Adrenal gland (tissue), 12 donors: ENCODE results near the gene H2AZ2. TPM values are rescaled to one million over a fixed set of nuclear protein-coding genes. Genes with fewer than 3 reads are reported as not detected.
"Not testable (repeated sequence)": the region's sequence is repeated elsewhere in the genome, so short reads cannot be mapped to it uniquely, and the experiment has no call there.

Experiments
- DNase-seq, 7 donors: peaks; one replicate each; pipeline ENCODE4 v3.0.0-alpha.2; 2019 to 2020
- H3K27ac ChIP-seq, 5 donors: fragments of 200-600 bp; sonication (generic) in 4 of 5; 1 replicate in 3 of 5; 2 replicates in 2 of 5; pipeline versions ENCODE4 v1.5.1 to v1.8.0; 2016 to 2020; ENCODE audit warnings: mild to moderate bottlenecking in 1 of 5
- H3K27me3 ChIP-seq: fragments of 200-600 bp; 2 replicates; pipeline ENCODE4 v1.8.0; 2021
- H3K36me3 ChIP-seq, 2 donors: fragments of 200-600 bp; replicated peaks in 1 of 2; 1 replicate in 1 of 2; 2 replicates in 1 of 2; pipeline versions ENCODE4 v1.5.1 to v1.8.0; 2018 to 2022
- H3K4me1 ChIP-seq, 2 donors: fragments of 200-600 bp; replicated peaks in 1 of 2; 1 replicate in 1 of 2; 2 replicates in 1 of 2; pipeline versions ENCODE4 v1.5.1 to v1.8.0; 2018 to 2021
- H3K4me3 ChIP-seq, 4 donors: fragments of 200-600 bp; sonication (generic) in 3 of 4; one replicate each; pipeline ENCODE4 v1.5.1; 2016 to 2018
- H3K9me3 ChIP-seq, 3 donors: fragments of 200-600 bp; sonication (generic) in 1 of 3; replicated peaks in 1 of 3; 1 replicate in 2 of 3; 2 replicates in 1 of 3; pipeline versions ENCODE4 v1.5.1 to v1.8.0; 2016 to 2021
- CTCF ChIP-seq, 6 experiments: fragments of 450-650 bp in 4 of 6; fragments of 200-600 bp in 2 of 6; sonication (generic) in 1 of 6; IDR thresholded peaks; 1 replicate in 5 of 6; 2 replicates in 1 of 6; pipeline versions ENCODE4 v1.5.1 to v1.8.0; 2016 to 2021; ENCODE audit warnings: antibody characterized with exemption in 6 of 6, mild to moderate bottlenecking in 2 of 6, moderate library complexity in 1 of 6
- POLR2A ChIP-seq, 2 donors: fragments of 450-650 bp; IDR thresholded peaks; one replicate each; pipeline ENCODE4 v1.6.1; 2017; ENCODE audit warnings: antibody characterized with exemption in 2 of 2, mild to moderate bottlenecking in 2 of 2, moderate library complexity in 1 of 2
- WGBS, 4 donors: extraction: QIAGEN DNeasy Blood & Tissue Kit in 2 of 4; methylation state at CpG; one replicate each; pipeline versions ENCODE4 v1.1.5 to v1.1.7; 2013 to 2017; 5-methylcytosine and 5-hydroxymethylcytosine counted together
- intact Hi-C, 2 donors: fragments of 100-400 bp; cut with DNase I; formaldehyde crosslinking; loops; one replicate each; pipeline versions ENCODE4 v1.14.1 to v1.15.0; 2022 to 2023
- polyA plus RNA-seq, 3 donors: library from polyadenylated mRNA; stranded (reverse); fragments of 200-250 nt in 2 of 3; fragments of 350-450 nt in 1 of 3; fragmentation: Illumina TruSeq in 1 of 3; extraction: RNeasy Lipid Tissue Mini Kit (QIAGEN cat#74804) in 1 of 3; gene quantifications; one replicate each; pipeline ENCODE4 v1.2.3, GENCODE V29; 2013 to 2014
- total RNA-seq, 9 donors: library from RNA; depleted of rRNA in 4 of 9; stranded (reverse); fragments of >200 nt in 4 of 9; fragments of 120-200 nt in 1 of 9; fragmentation: NEBNext Ultra II Directional in 1 of 9; extraction: Animal tissue kit (Norgen Biotek cat#: 25700) in 1 of 9; gene quantifications; one replicate each; pipeline versions ENCODE4 v1.1.0 to v1.2.4, GENCODE V29; 2013 to 2023
- donor health status: healthy with polysubstance abuse.
- donor health status: Bipolar disorder and iron deficiency.
- donor health status: DM: yes; HTN: yes; CAD: no.
- donor health status: DM: no; HTN: no; CAD: no.
- donor health status: DM: no; HTN: no; CAD: no.
- donor health status: DM: yes; HTN: yes; CAD: no.

H2AZ2 gene
- total and polyA plus RNA-seq, 12 donors: 62.7 to 158 (median 111) TPM

DNA sequence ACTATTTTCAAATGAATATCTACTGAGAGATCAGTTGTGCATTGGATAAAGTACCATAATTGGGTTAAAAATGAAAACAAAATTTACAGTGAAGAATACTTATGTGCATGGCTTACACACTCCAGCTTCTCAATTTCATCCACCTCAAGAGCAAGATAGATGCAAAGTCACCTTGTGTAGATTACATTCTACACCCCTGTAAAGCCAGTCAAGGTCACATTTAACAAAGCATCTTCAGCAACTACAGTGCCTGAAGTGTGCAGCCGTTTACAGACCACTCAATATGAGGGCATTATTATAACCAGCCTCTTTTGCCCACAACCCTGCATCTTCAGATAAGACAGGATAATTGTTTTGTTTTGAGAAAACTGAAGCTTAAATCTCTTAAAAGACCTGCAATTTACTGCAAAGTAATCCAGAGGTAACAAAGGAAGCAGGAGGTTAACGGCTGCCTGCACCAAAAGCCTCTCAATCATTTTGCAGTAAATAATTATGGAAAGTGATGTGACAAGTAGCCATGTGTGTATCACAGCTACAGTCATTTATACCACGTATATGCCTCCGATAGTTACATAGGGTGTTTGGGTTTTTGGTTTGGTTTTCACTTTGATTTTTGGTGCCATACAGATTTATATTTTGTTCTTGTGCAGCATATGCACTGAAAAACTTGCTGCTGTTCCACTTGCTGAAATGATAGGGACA, 32.6 kb upstream of the H2AZ2 start:
- intact Hi-C loops: no loop called here
- no peak for DNase-seq
- peak overlapping the region in 1 of 4 donors; percentile 26 for H3K4me3 ChIP-seq
- peak overlapping the region in 1 of 5 donors; percentile 38 for H3K27ac ChIP-seq
- no peaks in the 10 kb centered on the region for H3K9me3 ChIP-seq
- no peaks in the 10 kb centered on the region for H3K27me3 ChIP-seq
- TF ChIP-seq CTCF (IDR thresholded peaks at IDR 0.05) (no peak), POLR2A (IDR thresholded peaks at IDR 0.05) (no peak)
- WGBS, 4 donors: 25 to 39% (median 30%) methylated on average over 4 of the region's 4 CpGs
- peaks cover 25 to 62% of the 10 kb centered on the region in 2 donors for H3K4me1 ChIP-seq
- H3K36me3 ChIP-seq: no peaks in the 10 kb centered on the region

- H3K27ac ChIP-seq: no peak overlapping the region
- TF ChIP-seq CTCF (IDR thresholded peaks at IDR 0.05) (no peak), POLR2A (IDR thresholded peaks at IDR 0.05) (no peak)
- no peak overlapping the region for H3K4me3 ChIP-seq
- no peaks in the 10 kb centered on the region for H3K27me3 ChIP-seq
- 82 to 96% (median 86%) methylated on average over 4 of the region's 4 CpGs for WGBS, 4 donors
- H3K4me1 ChIP-seq: peaks cover 15 to 29% of the 10 kb centered on the region in 2 donors
- DNase-seq: no peak
- H3K9me3 ChIP-seq: no peaks in the 10 kb centered on the region
- H3K36me3 ChIP-seq: no peaks in the 10 kb centered on the region
- intact Hi-C loops: no loop called here
Measured at GRCh38 chr7:44876393-44876792, 28.5 kb upstream of the H2AZ2 start.

DNA sequence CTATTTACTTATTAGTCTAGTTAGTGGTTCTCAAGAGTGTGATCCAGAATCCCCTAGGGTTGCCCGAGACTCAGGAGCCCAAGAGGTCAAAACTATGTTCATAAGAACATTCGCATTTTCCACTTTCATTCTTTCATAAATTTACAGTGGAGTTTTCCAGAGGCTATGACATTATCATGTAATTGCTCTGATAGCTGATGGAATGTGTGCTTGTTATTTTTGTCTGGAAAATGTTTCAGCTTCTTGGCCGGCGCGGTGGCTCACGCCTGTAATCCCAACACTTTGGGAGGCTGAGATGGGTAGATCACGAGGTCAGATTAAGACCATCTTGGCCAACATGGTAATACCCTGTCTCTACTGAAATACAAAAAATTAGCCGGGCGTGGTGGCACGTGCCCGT, 27.4 kb upstream of the H2AZ2 start:
- 89 to 93% (median 92%) methylated on average over 11 of the region's 11 CpGs for WGBS, 4 donors
- Histone ChIP-seq H3K4me1 (peaks cover 10 to 17% of the 10 kb centered on the region in 2 donors), H3K27ac (no peak overlapping the region), H3K9me3 (no peaks in the 10 kb centered on the region), H3K4me3 (no peak overlapping the region), H3K36me3 (no peaks in the 10 kb centered on the region), H3K27me3 (no peaks in the 10 kb centered on the region)
- intact Hi-C loops: no loop called here
- TF ChIP-seq POLR2A (IDR thresholded peaks at IDR 0.05) (no peak), CTCF (IDR thresholded peaks at IDR 0.05) (no peak)
- no peak for DNase-seq

GRCh38 chr7:44872787-44873186, 24.9 kb upstream of the H2AZ2 start:
- H3K36me3 ChIP-seq: no peaks in the 10 kb centered on the region
- H3K27me3 ChIP-seq: no peaks in the 10 kb centered on the region
- H3K4me3 ChIP-seq: no peak overlapping the region
- peaks cover 0 to 3% of the 10 kb centered on the region in 2 donors for H3K4me1 ChIP-seq
- DNase-seq: no peak
- no peaks in the 10 kb centered on the region for H3K9me3 ChIP-seq
- TF ChIP-seq CTCF (IDR thresholded peaks at IDR 0.05): no peak
- TF ChIP-seq POLR2A (IDR thresholded peaks at IDR 0.05): no peak
- 93 to 100% (median 98%) methylated on average over 1 of the region's 1 CpG for WGBS, 4 donors
- intact Hi-C loops: no loop called here
- no peak overlapping the region for H3K27ac ChIP-seq

GRCh38 chr7:44871918-44872317, 24.0 kb upstream of the H2AZ2 start:
- H3K27me3 ChIP-seq, DNase-seq, H3K4me3 ChIP-seq, H3K9me3 ChIP-seq, H3K27ac ChIP-seq, H3K36me3 ChIP-seq, intact Hi-C loops: not testable (repeated sequence)
- 93 to 100% (median 97%) methylated on average over 1 to 23 of the region's 23 CpGs for WGBS, 4 donors
- peaks cover 0 to 10% of the 10 kb centered on the region in 2 donors for H3K4me1 ChIP-seq

GRCh38 chr7:44870780-44871179, 22.9 kb upstream of the H2AZ2 start:
- H3K27ac ChIP-seq, H3K9me3 ChIP-seq, H3K36me3 ChIP-seq, H3K4me3 ChIP-seq, DNase-seq, H3K27me3 ChIP-seq, intact Hi-C loops: not testable (repeated sequence)
- 92 to 95% (median 95%) methylated on average over 6 to 26 of the region's 29 CpGs for WGBS, 4 donors
- peaks cover 0 to 10% of the 10 kb centered on the region in 2 donors for H3K4me1 ChIP-seq

DNA sequence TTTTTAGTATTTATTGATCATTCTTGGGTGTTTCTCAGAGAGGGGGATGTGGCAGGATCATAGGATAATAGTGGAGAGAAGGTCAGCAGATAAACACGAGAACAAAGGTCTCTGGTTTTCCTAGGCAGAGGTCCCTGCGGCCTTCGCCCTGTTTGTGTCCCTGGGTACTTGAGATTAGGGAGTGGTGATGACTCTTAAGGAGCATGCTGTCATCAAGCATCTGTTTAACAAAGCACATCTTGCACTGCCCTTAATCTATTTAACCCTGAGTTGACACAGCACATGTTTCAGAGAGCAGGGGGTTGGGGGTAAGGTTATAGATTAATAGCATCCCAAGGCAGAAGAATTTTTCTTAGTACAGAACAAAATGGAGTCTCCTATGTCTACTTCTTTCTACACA, 22.4 kb upstream of the H2AZ2 start:
- H3K27ac ChIP-seq, H3K27me3 ChIP-seq, H3K36me3 ChIP-seq, H3K9me3 ChIP-seq, H3K4me3 ChIP-seq, intact Hi-C loops: not testable (repeated sequence)
- 54 to 78% (median 57%) methylated on average over 3 of the region's 3 CpGs for WGBS, 4 donors
- DNase-seq: peak in 1 of 7 donors; percentile 40
- H3K4me1 ChIP-seq: peaks cover 0 to 10% of the 10 kb centered on the region in 2 donors
